Stimulated activated CD8-positive, alpha-beta memory T cell treated with anti-CD3 and anti-CD28 coated beads, Interleukin-4, amount 100 ng/mL, for 1 hour (primary cell): ENCODE measurements around the gene MEF2B.
"Not testable (repeated sequence)": the region's sequence is repeated elsewhere in the genome, so short reads cannot be mapped to it uniquely, and the experiment has no call there.

Source experiments
- DNase-seq, 2 donors: peaks; one replicate each; pipeline ENCODE4 v3.0.0-alpha.2; 2020; ENCODE audit warnings: low read depth in 2 of 2, low spot score in 1 of 2

MEF2B gene

DNA sequence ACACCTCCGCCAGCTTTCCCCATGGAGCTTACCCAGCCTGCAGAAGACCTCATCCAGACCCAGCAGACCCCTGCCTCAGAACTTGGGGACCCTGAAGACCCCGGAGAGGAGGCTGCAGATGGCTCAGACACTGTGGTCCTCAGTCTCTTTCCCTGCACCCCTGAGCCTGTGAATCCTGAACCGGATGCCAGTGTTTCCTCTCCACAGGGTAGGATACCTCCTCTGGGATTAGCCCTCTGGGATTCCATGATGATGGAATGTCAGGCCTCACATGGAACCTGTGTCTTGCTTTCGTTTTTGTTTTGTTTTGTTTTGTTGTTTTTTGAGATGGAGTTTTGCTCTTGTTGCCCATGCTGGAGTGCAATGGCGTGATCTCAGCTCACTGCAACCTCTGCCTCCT, 23.9 kb upstream of the MEF2B start:
- DNase-seq = no peak

DNA sequence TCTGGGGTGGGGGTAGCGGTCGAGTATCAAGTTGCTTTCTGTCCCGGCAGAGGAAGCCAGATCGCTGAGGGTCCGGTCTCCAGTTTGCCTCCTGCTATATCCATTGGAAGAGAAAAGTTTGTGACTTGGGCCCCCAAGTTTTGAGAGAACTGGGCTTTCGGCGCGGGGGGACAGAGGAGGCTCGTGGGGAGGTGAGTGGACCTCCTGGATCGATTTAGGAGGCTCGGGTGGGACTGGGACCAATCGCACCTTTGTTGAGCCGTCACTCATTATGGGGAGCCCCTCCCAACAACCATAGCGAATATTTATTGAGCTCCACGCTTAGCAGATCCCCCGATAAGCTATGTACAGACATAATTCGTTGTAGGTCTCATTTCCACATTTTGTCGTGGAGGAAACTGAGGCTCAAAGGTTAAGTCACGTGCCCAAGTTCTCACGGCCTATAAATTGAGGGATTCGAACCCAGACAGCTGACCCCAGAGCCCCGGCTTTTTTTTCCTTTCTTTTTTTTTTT, 22.9 kb upstream of the MEF2B start:
- no peak for DNase-seq

DNA sequence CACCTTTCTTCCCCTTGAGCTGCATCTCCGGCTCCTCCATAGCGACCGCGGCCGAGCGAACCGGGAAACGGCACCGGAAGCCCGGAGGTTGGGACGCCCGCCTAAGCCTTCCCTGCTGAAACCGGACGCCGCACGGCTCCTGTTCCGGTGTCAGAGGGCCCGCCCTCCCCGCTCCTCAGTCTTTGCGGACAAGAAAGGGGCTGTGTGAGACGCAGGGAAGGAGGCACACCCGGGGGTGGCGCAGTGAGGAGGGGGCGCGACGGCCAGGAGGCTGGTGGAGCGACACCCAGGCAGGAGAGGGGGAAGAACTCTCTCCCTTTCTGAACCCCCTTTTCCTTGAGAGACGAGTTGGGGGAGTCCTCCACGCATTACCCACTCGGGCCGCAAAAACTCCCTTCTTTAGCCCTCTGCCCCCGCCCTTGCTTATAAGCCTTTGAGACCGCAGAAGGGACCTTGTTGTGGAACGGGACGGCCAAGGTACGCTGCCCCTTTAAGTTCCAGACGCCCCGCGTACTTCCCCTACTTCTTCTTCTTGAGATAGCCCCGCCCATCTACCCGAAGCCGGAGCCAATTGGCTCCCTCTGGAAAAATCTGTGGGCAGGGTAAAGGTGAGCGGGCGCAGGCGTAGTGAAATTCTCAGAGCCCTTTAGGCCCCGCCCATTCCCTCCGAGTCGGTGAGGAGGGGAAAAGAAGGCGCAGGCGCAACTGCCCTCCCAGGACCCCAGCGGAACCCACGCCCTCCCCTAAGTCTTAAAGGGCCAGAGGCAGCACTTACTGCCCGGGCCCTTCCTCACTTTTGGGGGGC, 22.2 kb upstream of the MEF2B start, which contains the start of the genes BORCS8 and RFXANK:
BORCS8 (minus strand) TSS at position 75 of the 805 bp plus-strand sequence; CDS start at position 40, 35 bp downstream.
RFXANK (plus strand) TSS at position 181 of the 805 bp plus-strand sequence. CDS start 1,689 bp downstream, outside the sequence.
- peak; percentile 90 to 99 for DNase-seq

DNA sequence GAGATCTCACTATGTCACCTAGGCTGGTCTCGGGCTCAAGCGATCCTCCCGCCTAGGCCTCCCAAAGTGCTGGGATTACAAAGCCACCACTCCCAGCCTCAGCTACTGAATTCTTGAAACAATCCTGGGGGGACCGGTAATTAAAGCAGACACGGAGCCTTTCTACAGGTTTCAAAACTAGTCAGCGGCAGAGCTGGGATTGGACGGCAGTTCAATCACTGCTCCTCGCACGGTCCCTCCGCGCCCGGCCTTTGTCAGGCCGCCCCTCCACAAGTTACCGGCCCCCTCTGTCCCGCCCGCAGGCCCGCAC, 21.7 kb upstream of the MEF2B start:
- no peak for DNase-seq

GRCh38 chr19:19186742-19187141, 16.7 kb upstream of the MEF2B start:
- DNase-seq = no peak

GRCh38 chr19:19185853-19186740, 16.0 kb upstream of the MEF2B start:
- peak in 1 of 2 donors; percentile 41 for DNase-seq

- no peak for DNase-seq
Observed at GRCh38 chr19:19181488-19181998, 11.5 kb upstream of the MEF2B start.

DNA sequence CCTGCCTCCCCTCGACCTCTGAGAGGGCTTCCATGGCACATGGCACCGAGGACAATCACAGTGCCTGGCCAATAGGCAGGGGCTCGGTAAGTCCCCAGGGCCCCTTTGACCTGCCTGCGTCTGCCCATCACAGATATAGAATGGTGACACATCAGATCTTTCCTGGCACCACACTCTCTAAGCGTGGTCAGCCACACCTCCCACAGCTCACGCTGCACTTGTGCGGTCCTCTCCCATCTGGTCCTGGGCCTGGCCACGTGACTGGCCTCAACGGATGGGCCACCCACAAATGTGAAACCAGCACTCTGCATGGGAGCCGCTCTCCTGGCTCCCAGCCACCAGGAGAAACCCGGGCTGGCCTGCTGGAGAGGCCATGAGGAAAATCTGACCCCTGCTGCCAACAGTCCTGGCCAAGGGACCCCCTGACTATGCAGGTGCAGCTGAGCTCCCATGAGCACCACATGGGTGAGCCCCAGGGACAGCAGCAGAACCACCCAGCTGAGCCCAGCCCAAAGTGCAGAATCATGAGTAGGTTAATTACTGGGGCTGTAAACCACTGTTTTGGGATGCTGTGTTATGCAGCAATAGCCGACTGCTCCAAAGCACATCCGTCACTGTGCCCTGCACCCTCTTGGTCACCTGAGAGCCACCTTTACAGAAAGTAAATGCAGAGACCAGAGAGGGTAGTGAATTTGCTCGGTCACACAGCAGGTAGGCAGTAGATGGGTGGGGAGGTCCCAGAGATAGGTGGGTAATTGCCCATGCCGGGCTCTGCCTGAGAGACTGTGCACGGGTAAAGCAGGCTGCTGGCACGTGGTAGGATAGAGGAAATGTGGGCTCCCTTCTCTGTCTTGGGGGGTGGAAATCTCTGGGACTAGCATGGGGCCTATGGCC, 9.7 kb upstream of the MEF2B start:
- no peak for DNase-seq

- no peak for DNase-seq
Observed at GRCh38 chr19:19176950-19177349, 6.9 kb upstream of the MEF2B start.

DNA sequence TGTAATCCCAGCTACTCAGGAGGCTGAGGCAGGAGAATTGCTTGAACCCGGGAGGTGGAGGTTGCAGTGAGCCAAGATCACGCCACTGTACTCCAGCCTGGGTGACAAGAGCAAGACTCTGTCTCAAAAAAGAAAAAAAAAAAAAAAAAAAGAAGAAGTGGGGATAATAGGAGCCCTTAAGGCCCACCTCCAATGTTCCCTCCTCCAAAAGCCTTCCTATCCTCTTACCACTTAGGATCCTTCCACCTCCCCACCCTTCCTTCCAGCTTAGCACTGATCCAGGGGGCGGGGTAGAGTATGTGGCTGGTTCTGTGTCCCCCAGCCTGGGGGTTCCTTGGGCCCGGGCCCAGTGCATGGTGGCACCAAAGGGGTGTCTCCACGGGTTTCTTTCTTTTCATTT, 3.2 kb upstream of the MEF2B start:
- DNase-seq = not testable (repeated sequence)

- DNase-seq = no peak
Observed at GRCh38 chr19:19171821-19172532, 1.9 kb upstream of the MEF2B start.

- DNase-seq = no peak
Observed at GRCh38 chr19:19170873-19171672, 1.0 kb upstream of the MEF2B start.

DNA sequence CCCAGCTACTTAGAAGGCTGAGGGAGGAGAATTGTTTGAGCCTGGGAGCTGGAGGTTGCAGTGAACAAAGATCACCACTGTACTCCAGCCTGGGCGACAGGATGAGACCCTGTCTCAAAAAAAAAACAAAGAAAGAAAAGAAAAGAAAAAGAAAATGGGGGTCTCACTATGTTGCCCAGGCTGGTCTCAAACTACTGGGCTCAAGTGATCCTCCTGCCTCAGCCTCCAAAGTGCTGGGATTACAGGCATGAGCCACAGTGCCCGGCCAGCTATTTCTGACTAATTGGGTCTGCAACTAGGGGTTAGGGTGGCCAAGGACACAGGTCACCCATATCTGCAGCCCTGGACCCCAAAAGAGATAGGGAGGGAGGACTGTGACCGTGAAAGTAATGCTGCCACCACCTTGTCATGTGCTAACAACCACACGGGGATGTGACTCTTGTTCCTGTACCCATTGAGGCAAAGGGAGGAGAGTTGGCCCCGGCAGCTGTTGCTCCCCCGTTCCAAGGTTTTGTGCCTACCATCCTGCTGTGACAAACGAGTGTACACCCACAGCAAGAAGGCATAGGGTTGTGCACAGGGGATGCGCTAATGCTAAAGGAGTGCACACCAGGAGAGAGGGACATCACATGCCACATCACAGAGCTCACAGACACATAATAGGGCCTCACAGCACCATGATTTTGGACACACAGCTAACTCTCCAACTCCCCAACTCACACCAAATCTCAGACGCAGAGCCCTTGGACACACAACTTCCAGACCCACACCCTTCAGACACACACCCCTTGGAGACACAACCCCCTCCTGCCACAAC, 619 bp downstream of the MEF2B start:
- no peak for DNase-seq

- no peak for DNase-seq
Observed at GRCh38 chr19:19167612-19168011, 2.5 kb downstream of the MEF2B start.

DNA sequence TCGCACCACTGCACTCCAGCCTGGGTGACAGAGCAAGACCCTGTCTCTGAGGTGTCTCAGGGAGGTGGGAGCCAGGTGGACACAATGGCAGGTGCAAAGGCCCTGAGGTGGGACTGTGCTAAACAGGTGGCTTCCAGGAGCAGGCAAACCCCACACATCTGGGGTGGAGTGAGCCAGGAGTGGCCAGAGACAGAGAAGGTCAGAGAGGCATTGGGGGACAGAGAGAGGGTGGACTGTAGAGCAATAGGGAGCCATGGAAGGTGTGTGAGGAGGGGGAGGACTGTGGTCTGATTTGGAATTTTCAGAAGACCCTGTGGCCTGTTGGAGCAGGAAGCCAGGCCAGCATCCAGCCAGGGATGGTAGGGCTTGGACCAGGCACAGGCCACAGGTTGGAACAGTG, 4.7 kb downstream of the MEF2B start:
- no peak for DNase-seq

DNA sequence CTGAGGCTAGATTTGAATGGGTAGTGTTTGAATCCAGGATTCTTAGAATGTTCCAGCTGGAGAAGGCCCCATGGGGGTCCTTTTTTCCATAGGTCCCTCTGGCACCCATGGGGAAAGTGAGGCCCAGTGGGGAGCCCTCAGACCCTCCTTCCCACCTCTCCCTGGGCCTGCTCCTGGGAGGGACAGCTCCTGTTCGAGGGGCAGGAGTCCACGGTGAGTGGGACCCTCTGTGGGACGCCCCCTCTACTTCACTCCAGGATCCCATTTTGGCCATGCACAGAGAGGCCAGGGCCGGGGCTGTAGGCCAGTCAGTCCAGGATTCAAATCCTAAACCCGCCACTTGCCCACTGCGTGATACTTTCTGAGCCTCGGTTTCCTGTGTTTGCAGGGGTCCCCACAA, 7.6 kb downstream of the MEF2B start:
- no peak for DNase-seq

DNA sequence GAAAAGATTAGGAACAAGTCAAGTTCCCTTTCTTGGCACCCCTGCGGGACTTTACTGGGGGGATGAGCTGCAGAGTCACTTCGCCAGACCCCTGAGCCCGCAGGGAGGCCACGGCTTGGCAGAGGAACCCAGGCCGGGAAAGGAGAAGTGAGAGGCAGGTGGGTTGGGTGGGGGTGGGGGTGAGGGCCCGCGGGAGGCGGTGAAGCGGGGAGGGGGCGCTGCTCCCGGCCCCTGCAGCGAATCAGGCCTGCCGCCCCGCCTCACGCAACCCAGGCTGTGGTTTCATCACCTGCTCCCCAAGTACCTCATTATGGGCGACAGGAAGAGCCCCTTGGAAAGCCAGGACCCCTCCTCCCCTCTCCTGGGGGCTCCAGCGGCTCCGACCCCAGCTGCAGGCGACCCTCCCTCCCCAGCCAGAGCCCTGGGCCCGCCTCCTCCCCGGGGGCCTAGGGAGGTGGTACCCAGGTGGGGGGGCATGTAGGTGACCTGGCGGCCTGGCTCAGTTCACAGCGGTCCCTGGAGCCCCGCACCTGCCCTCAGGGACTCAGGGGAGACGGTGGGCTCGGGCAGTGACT, 9.5 kb downstream of the MEF2B start:
- DNase-seq = no peak

DNA sequence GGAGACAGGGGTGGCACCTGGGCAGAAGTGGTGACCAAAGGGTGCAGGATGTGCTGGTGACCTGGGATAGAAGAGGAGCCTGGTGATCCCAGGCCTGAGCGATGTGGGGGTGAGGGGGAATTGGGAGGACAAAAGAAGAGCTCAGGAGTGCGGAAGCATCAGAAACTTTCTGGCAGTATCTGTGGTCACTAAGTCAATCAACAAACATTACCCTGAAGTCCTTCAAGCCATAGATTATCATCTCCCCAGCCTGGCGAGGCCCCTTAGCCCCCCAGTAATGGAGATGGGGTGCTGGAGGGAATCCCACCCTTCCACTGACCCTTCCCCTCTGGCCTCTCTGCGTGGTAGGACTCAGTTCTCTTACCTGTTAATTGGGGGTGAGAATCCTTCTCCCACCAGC, 10.5 kb downstream of the MEF2B start:
- no peak for DNase-seq
